HuH-7 (cell line): Measurements from ENCODE around the gene MYOM1.

Source experiments
- DNase-seq: peaks from one replicate; pipeline ENCODE4 v3.0.0; 2011; ENCODE audit warnings: low spot score

The MYOM1 gene

DNA sequence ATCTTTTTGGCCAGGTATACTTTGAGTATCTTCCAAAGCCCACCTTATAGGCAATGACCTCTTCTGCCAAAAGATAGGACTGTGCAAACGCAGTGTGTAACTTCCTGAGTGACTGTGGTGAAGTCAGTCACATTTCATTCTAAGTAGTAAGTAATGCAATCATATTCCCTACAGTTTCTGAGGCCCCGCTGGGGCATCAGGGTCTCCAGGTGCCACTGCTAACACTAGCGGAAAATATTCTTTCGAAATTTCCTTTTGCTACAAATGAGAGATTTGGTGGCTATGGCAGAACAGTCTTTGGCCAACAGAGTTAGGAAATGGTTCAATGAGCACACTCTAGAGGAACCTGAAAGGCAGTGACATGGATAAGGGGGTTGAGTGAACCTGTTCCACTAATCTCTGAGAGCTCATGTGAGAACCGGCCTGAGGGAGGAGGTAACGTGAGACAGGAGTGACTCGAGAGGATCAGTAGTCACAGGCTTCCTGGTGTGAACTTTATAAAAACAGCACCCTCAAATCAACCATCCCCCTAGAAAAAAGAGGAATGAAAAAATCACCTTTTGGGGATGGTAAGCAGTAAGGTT, 104.2 kb downstream of the MYOM1 start:
- DNase-seq, result no peak

GRCh38 chr18:3114451-3114850, 105.3 kb downstream of the MYOM1 start:
- DNase-seq, result no peak

GRCh38 chr18:3114026-3114425, 105.7 kb downstream of the MYOM1 start:
- no peak for DNase-seq

GRCh38 chr18:3111523-3112240, 108.1 kb downstream of the MYOM1 start:
- DNase-seq, result no peak

GRCh38 chr18:3110034-3110752, 109.6 kb downstream of the MYOM1 start:
- DNase-seq, result no peak

DNA sequence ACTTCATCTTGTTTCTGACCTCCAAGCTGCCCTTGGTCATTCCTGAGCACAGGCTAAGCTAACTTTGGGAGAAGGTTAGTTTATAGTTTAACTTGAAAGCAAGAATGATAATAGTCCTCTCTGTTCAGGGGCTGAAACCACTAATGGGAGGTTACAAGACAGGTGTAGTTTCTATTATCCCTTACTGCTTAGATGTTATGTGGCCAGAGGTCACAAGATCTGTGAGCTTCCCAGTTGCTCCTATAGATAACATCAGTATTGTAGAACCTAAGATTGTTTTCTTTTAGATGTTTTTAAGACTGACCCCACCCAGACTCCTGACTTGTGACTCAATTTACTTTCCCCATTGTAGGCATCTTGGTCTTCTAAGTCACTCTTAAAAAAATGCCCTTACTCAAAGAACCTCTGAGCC, 112.0 kb downstream of the MYOM1 start:
- DNase-seq, result no peak

DNA sequence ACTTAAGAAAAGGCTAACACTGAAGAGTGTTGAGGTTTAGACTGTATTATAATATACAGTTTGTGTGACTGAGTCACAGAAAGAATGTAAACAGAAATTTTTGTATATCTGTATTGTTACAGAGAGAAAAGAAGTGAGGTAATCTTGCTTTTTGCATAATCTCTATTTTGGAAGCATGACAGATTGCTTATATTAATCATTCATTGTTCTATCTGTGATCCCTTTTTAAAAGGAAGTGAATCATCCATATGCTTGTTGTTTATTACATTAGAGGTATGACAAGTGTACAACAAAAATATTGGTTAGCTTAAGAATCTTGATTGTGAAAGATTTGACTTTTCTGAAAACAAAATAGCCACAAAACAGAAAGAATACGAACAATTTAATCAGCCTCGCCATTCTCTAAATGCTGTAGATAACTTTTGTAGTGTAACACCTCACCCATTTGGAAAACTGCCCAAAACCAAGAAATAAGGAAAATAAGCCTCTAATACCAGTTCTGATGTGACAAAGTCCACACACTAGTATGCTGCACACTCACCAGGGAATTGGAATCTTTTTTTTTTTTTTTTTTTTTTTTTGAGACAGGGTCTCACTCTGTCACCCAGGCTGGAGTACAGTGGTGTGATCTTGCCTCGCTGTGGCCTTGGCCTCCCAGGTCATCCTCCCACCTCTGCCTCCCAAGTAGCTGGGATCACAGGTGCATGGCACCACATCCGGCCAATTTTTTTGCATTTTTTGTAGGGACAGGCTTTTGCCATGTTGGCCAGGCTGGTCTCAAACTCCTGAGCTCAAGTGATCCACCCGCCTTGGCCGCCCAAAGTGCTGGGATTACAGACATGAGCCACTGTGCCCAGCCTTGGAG, 115.3 kb downstream of the MYOM1 start:
- DNase-seq, result no peak

- DNase-seq, result no peak
Measured at GRCh38 chr18:3103576-3103975, 116.2 kb downstream of the MYOM1 start.

DNA sequence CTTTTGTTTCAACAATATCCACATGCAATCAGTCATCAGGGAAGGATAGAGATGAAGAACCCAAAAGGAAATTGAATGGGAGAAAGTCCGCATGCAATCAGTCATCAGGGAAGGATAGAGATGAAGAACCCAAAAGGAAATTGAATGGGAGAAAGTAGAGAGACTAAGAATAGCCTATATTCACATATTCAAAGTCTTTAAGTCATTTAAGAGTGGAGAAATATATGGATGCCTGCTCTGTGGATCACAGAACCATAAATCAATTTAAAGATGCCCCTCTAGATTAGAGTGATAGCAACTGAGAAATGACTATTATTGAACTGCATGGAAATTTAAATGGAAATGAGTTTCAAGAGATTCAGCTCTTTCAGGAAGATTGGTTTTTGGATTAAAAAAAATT, 116.8 kb downstream of the MYOM1 start:
- no peak for DNase-seq

GRCh38 chr18:3100498-3101132, 119.2 kb downstream of the MYOM1 start:
- DNase-seq, result no peak

GRCh38 chr18:3099327-3099726, 120.4 kb downstream of the MYOM1 start:
- no peak for DNase-seq

GRCh38 chr18:3097082-3097481, 122.7 kb downstream of the MYOM1 start:
- no peak for DNase-seq

DNA sequence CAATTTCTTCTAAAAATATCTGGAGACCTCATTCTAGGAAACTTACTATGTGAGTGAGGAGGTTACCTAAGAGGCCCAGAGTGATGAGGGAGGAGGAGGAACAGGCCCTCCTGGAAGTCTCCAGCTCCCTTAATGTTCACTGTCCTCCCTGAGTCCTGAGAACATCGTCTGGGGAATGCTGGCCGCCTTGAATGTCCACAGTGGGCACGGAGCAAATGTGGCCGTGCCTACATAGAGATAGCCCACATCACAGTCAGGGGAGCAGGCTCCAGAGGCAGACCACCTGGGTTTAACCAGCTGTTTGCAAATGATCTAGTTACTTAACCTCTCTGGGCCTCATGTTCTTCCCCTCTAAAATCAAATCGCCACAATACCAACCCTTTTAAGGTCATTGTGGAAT, 123.8 kb downstream of the MYOM1 start:
- DNase-seq, result no peak

GRCh38 chr18:3094338-3094684, 125.5 kb downstream of the MYOM1 start:
- DNase-seq, result no peak

DNA sequence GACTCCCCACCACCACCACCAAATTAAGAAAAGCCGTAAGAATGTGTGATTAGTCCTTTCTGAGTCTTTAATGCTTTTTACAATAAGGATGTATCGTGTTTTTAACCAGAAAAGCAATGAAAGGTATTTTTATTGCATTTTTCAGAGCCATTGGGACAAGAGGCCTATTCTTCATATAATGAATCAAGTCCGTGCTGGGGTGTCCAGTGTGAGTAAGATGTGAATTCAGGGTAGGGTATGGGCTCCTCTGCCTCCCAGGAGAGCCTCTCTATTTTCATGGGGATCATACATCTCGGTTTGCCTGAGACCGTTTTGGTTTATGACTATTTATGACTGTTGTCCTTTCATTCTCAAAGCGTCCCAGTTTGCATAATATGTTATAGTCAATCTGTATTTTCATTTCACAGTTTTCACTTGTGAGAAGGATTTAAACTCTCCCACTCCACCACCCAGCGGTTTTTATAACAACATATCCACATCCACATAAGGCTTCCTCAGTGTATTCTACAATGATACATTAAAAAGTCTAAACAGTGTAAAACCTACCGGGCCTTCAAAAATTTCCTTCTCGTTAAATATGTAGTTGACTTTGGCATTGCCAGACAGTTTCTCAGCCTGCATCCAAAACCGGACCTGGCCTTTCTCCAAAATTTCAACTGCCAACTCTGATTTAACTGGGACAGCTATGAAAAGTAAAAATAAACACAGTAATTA, 126.0 kb downstream of the MYOM1 start:
- DNase-seq, result no peak

- no peak for DNase-seq
Measured at GRCh38 chr18:3092727-3093126, 127.0 kb downstream of the MYOM1 start.

DNA sequence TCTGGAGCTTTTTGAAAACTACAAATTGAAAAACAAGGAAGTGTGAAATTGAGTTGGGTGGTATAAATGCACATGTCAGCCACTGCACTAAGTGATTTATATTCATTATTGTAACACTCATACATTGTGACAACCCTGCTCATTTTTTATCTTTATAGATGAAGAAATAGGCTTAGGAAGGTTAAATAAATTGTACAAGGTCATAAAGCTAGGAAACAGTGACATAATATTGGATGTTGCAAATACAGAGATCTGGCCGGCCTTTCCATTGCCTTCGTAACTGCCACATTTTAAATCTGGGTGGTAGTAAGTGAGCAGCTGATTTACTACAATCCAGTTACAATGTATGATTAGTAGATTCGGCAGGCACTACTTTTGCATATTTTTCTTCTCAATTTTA, 130.2 kb downstream of the MYOM1 start:
- no peak for DNase-seq

DNA sequence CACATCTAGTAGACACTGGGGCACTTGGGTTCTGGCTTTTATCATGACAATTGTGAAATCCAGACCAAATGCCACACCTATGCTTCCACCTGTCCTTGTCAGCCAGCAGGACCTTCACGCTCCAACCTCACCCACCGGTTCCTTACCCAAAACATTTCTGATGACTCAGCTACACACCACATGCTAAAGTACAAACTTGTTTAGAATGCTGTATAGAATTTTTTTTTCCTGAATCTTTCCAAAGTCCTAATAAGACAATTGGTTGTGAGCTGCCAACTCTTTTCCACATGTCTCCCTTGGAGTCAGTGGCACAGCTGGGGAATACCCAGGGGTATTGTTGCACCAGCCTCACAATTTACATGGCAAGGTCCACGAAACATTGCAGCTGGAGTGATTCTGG, 131.3 kb downstream of the MYOM1 start:
- DNase-seq, result no peak

- no peak for DNase-seq
Measured at GRCh38 chr18:3086871-3087270, 132.9 kb downstream of the MYOM1 start.

DNA sequence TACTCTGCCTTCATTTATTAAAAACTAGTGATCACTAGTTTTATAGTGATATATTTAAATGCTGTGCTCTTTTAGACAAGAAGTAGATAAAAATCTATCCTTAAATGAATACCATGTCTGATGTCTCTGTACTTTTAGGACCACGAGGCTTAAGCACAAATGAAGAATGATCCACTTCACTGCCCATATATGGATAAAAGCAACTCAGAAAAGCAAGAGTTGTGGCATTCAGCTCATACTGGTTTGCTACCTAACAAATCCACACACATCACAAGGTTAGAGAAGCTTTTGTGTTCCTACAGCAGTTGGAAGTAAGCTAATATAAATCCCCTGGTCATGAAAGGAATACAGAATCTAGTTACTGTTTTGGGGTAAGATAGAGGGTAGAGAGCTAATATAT, 134.2 kb downstream of the MYOM1 start:
- DNase-seq, result no peak

GRCh38 chr18:3084206-3084605, 135.6 kb downstream of the MYOM1 start:
- no peak for DNase-seq
